ENCODE results near the gene TMEM52. TPM values are rescaled to one million over a fixed set of nuclear protein-coding genes. Genes with fewer than 3 reads are reported as not detected.
A peak's percentile ranks its signal among the peaks of the same experiment; 100 is the strongest.

TMEM52 gene
- total RNA-seq, 1 experiment from 2014 or later: 0.52 TPM

DNA sequence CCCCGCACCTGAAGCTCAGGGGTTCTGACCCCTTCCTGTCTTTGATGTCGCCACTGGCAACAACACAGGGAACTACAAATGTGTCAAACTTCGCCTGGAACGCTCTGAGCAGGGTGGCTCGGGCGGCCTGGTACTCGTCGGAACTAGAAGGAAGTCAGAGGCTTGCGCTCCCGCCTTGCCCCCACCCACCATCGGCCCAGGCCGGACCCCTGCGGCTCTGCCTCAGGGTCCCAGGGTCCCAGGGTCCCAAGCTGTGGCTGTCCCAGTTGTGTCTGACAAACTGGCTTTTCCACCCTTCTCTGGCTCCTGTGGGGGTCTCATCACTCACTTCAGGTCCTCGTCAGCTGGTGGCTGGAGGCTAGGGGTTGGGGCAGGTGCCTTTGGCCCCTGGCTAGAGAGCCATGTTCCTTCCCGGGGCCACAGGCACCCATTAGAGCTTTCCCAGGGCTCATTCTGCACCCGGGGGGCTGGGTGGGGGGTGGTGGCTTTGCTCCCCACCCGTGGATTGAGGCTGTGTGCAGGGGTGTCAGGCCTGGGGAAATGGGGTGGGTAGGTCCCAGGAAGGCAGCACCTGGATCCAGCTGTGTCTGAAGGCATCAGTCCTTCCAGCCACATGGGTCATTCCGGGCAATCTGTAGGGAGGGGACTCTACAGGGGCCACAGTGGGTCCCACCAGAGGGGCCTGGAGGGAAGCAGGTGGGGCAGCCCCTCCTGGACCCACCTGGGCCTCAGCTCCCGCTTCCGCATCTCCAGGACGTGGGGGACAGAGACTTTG is 8.0 kb upstream of the TMEM52 start:
- no peak for DNase-seq (ENCODE audit: low read depth)

DNA sequence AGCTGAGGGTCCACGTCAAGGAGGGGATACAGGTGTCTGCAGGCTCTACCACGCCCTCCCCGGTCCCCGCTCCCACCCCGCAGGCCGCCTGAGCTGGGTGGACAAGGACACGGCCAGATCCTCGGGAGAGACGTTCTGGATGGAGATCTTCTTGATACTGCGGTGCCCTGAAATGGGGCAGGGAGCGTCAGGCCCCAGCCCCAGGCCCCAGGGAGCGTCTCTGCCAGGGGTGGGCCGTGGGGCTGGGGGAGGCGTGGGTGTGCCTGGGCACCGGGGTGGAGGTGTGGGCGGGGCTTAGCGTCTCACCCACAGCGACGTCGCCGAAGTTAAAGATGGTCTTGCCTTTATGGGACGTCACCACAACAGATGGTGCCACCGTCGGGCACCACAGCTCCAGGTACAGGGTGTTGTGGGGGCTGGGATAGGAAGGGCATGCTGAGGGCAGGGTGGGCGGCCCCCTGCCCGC is 7.3 kb upstream of the TMEM52 start:
- no peak for DNase-seq (ENCODE audit: low read depth)

DNA sequence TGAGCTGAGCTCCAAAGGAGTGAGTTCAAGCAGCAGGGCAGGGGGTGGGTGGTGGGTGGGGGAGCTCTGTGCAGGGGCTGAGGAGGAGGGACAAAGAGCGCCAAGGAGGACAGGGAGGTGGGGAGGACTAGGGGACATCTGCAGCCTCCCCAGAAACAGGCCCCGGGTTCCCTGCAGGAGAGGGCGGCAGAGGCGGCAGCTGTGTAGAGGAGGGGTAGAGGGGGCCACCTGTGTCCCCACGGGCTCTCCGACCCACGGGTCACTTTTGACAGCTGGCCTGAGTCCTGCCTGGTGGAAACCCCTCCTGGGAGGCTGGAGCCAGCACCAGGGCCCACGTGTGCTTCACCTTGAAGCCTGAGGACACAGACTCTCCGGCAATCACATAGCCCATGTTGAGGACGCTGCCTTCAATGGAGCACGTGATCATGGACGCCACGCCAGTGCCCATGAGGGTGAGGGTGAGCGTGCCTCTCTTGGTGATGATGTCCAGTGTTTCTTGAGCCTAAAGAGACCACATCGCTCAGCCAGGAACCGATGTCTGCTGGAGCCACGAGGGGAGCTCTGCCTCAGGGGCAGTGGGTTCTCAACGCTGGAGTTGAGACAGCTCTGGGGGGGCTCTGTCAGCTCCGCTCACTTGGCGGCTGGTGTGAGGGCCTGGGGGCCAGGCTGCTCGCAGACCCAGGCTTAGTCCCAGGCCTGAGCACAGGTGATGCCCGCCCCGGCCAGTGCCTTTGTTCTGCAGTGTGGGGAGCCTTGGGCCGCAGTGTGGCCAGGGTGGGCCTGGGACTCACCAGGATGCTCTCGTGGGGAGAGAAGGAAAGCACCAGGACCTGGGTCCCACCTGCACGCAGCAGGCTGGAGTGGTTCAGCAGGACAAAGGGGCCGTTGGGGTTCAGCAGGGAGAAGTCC is 6.6 kb upstream of the TMEM52 start:
- DNase-seq (ENCODE audit: low read depth): no peak

DNA sequence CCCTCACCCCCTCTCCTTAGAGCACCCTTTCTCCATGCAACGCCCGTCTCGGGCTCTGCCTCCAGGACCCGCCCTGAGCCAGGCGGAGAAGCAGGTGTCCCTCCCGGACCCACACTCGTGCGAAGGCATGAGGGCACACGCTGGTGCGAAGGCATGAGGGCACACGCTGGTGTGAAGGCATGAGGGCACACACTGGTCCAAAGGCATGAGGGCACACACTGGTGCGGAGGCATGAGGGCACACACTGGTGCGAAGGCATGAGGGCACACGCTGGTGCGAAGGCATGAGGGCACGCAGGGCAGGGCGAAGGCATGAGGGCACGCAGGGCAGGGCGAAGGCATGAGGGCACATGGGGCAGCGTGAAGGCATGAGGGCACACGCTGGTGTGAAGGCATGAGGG is 5.8 kb upstream of the TMEM52 start:
- no peak for DNase-seq (ENCODE audit: low read depth)

DNA sequence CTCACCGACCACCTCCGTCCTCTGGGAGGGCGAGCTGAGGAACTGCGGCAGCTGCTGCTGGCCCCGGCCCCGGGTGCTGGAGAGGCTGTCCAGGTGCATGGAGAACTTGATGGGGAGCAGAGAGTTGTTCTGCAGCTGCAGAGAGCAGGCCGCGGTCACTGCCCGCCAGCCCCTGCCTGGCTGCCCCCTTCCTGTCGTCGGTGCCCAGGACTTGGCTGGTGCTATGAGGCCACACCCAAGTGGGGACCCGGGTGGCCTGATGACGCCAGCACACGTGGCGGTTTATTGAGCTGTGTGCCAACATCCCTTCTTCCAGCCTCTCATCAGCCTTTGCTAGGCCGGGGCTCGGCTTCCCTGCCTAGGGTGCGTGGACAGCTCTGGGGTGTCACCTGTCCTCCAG is 5.3 kb upstream of the TMEM52 start:
- no peak for DNase-seq (ENCODE audit: low read depth)

DNA sequence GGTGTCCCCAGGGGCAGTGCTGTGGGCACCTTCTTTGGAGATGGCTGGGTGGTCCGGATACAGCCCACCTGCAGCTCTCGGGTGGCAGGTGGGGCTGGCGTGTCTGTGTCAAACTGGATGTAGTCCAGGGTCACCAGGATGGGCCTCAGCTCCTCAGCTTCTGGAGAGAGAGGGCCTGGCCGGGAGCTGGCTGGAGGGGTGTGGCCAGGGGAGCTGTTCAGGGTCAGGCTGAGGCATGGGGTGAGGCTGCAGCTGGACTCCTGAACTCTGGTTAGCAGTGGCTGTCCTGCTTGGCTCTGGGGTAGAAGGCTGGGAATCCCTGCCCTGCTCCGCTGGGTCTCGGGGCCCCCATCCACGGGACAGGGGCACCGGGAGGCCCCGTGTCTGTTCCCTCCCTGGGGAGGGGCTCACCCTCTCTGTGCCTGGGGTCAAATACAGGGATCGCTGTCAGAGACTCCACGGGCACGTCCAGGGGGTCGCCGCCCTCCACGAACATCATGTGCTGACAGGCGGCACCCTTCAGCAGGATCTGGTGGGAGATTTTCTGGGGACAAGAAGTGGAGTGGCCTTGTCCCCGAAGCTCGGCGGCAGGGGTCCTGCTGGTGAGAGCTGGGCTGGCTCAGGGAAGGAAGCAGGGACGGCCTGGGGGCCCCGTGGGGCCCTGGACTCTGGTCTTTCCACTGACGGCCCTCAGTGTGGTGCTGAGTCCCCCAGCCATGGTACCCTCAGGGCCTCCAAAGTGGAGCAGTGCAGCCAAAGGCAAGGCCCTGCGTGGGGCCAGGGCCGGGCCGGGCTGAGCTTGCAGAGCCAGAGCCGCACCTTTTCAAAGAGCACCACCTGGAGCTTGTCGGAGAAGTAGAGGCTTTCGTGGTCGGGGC is 4.1 kb upstream of the TMEM52 start:
- DNase-seq (ENCODE audit: low read depth): no peak

DNA sequence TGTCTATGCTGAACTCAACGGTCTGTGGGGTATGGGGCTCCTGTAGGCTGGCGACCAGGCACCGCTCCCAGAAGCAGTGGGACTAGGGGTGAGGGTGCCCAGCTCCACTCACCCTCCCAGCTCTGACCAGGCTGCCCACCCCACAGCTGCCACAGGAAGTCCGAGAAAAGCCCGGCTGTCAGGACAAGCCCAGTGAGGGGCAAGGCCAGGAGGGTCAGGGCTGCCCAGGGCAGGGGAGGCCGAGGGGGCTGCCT is 3.5 kb upstream of the TMEM52 start:
- no peak for DNase-seq (ENCODE audit: low read depth)

DNA sequence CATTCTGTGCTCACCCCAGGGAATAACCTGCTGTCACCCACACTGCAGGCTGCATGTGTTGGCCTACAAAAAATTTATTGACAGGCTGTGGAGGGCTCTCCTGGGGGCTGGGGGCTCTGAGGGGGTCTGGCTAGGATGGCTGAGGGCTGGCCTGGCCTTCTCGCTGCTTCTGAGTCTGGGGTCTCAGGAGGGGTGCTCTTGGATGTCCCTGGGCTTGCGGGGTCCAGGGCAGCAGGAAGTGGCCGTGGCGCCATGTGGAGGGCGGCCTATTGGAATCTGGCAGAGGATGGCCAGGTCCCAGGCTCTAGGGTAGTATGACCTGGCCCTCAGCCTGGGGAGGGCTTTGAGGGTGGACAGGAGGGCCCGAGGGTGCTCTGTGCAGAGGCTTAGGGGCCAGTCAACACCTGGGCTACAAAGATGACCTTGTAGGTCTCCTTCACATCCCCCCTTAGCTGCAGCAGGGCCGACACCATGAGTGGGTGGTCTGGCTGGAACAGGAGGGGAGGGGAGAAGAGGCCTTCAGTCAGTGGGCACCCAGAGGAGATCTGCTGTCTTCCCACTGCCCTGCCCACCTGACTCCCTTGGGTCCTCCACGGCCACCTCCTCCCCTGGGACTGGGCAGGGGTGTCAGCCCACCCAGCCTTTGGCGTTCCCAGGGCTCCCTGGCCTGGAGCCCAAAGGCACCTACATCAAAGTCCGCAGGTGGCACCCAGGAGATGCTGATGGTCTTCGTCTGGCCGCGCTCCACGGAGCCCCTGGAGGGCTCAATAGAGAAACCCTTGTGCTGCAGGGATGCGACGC is 3.0 kb upstream of the TMEM52 start:
- no peak for DNase-seq (ENCODE audit: low read depth)

DNA sequence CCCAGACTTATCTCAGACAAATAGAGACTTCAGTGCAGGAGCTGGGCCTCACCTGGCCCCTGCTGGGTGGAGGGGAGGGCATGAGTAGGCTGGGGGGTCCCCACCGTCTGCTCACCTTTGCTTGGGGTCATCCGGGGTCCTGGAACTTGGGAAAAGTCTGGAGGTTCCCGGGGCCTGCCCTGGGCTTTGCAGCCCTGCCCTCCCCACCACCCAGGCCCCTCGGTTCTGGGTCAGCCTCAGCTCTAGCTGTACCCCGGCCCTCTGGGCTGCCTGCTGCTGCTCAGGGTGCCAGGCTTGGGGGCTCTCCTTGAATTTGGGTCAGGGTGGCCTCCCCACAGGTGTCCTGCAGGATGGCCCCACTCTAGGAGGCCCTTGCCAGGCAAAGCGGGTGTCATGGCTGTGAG is 2.4 kb upstream of the TMEM52 start:
- no peak for DNase-seq (ENCODE audit: low read depth)

DNA sequence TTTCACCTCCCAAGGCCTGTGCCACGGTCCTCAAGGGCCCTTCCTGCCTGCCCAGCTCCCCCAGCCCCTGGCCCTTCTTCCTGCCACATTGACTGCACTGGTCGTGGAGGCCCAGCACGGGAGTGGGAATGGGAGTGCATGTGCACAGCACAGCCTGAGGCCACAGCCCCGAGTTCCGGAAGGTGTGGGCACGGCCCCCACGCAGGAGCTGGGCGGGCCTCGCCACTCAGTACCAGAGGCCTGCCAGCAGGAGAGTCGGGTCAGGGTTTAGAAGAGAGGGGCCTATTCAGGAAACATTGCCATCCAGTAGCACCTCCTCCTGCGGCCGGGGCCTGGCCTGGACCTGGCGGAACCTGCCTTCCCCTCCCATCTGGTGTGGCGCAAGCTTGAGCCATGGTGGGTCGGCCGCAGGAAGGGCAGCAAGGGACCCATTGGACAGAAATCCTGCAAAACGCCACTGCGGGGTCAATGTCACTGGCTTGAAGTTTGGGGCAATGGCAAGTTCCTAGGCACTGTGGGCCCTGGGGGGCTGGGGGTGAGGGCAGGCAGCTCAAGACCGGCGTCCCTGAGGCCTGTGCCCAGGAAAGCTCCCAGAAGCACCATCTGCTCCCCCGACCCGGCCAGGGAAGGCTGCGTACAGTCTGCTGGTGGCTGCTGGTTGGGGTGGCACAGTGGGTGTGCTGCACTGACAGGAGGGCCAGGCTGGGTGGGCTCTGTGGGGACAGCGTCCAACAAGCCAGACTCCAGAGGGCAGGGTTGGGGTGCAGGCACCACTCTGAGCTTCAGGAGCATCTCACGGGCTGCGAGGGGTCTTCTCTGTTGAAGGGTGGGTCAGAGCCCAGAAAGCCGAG is 1.8 kb upstream of the TMEM52 start:
- DNase-seq (ENCODE audit: low read depth): no peak

DNA sequence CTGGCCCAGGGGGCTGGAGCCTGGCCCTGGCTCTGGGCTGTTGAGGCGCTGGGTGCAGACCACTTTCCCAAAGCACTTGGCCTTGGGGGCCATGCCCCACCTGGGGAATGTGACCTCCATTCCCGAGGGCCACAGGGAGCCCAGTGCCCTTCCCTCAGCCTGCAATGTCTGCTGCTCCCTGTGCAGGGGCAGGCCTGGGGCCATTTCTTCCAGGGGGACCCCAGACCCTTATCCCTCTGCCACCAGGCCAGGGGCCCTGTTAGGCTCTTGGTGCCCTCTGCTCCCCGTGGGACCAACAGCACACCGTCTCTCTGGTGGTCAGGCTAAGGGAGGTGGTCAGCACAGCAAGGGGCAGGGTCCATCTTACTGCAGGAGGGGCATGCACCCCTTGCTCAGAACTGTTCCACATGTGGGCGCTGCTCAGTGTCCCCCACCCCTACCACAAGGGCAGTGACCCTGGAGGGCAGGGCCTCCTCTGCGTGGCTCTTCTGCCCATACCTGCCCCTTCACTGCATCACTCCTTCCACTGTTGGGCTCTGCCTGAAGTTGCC is 1.1 kb upstream of the TMEM52 start:
- no peak for DNase-seq (ENCODE audit: low read depth)

DNA sequence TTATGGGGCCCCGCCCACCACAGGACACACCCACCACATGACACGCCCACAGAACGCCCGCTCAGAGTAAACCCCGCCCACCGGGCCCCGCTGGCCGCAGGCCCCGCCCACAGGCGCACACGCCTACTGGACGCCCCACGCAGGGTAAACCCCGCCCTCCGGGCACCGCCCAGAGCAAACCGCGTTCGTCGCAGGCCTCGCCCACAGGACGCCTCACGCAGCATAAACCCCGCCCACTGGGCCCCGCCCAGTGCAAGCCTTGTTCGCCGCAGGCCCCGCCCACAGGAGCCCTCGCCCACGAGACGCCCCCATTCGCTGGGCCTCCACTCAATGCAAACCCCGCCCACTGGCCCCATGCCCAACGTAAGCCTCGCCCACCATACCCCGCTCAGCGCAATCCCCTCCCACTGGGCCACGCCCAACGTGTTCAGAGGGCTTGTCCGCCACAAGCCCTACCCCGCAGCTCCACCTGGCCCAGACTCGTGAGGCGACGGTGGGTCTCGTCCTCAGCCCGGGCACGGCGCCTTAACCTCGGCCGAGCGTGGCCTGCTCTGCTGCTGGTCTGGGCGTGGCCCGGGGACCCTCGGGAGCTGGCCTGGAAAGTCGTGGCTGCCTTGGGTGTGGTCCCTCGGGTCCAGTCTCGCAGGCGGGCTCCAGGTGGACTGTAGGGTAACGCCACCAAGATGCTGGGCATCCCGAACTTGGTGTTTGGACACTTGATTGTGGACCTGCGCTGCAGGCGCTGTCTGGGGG is 401 bp upstream of the TMEM52 start:
- peak; percentile 71 for DNase-seq (ENCODE audit: low read depth)

DNA sequence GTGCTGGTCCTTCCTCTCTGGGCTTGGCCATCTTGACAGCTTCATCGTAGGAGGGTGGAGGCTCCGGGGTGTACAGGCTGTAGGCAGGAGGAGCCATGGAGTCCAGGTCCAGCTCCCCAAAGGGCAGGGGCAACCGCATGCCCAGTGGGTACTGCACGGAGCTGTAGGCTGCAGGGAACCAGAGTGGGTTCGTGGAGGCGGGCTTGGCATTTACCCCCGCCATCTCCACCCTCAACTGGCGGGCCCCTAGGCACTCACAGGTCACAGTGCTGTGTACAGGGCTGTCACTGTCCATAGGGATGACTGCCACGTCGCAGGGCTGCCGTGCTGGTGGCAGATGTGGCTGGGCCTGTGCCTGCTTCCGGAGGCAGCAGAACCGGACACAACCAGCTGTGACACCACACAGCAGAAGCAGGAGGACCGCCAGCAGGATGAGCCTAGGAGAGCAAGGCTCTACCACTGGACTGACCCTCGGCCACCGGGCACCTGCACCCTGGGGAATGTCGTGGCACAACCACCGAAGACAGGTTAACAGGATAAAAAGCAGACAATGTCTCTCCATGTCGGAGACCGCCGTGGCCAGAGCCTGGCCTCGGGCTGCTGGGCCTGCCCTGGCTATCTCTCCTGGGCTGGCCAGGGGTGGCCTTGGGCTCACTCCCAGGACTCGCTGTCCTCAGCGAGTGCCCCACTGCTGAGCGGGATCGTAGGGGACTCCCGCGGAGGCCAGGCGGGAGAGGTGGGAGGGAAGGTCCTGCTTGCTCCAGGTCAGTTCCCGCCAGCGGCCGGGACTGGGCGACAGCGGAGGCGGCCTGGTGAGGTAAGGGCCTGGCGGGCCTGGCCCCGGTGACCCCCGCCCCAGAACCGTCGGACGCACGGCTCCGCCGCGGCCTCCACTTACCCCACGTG is 831 bp downstream of the TMEM52 start:
- no peak for DNase-seq (ENCODE audit: low read depth)

DNA sequence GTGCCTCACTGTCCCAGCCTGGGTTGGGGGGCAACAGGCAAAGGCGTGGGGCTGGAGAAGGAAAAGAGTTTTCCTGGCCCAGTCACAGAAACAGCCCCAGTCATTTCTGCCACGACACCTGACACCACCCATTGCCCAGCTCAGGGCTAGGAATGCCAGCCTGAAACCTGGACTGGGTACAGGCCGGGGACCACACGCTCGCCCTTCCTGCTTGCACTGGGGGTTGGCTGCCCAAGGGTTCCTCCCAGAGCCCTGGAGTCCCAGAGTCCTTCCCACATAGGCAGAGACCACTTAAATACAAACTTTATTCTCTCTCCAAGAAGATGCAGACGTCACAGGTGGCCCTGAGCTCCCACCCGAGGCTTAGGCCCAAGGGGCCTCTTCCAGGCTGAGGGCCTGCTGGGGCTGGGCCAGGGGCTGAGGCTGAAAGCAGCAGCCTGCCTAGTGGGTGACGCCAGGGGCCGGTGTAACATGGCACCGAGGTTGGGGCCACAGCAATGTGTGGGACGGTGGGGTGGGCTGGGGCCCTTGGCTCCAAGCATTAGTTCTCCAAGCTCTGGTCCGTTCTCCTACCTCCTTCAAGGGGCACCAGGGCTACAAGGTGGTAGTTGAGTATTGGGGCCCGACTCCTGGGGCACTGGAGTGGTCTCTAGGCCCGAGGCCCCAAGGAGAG is 1.6 kb downstream of the TMEM52 start:
- DNase-seq (ENCODE audit: low read depth): no peak

DNA sequence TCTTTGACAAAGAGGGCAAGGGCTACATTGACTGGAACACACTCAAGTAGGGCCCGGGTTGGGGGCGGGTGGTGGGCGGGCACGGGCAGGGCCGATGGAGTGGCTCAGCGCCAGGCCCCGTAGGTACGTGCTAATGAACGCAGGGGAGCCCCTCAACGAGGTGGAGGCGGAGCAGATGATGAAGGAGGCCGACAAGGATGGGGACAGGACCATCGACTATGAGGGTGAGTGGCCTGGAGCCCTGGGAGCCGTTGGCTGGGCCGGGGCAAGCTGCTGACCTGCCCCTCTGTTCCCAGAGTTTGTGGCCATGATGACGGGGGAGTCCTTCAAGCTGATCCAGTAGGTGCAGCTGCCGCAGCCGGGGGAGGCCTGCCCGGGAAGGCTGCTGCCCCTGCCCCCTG is 2.2 kb downstream of the TMEM52 start:
- DNase-seq (ENCODE audit: low read depth): no peak

DNA sequence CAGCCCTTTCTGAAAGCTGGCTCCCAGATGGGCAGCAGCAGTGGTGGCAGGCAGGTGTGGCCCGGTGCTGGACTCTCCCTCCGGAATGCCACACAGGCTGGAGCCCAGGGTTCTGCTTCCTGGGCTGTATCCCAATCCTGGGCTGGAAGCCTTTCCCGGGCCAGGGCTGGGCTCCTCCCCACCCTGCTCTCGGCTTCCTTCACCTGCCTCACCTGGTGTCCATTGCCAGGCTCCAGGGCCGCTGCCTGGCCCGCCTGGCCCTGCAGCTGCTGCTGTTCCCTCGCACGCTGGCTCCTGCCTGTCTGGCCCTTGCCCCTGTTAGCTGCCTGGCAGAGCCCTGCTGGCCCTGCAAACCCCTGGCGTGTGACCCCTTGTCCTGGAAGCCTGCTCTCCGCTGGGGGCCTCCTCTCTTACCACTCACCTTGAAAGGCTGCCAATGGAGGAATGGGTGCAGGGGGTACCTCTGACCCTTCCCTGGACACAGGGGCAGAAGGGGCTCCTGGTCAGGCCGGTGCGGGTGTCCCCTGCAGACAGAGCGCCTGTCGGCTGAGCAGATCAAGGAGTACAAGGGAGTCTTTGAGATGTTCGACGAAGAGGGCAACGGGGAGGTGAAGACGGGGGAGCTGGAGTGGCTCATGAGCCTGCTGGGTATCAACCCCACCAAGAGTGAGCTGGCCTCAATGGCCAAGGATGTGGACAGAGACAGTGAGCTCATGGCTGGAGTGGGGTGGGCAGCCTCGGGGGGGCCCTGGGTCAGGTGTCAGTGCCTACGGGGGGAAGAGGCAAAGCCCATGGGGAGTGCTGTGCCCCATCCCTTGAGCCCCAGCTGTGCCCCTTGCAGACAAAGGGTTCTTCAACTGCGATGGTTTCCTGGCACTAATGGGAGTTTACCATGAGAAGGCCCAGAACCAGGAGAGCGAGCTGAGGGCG is 2.9 kb downstream of the TMEM52 start:
- DNase-seq (ENCODE audit: low read depth): no peak

All from LHCN-M2 (cell line).